Adipocyte (in vitro differentiated cells): Measurements from ENCODE around the gene ELF3.
A peak's percentile ranks its signal among the peaks of the same experiment; 100 is the strongest.
"Not testable (repeated sequence)": the region's sequence is repeated elsewhere in the genome, so short reads cannot be mapped to it uniquely, and the experiment has no call there.

Source experiments
- DNase-seq: peaks from one replicate; pipeline ENCODE4 v3.0.0-alpha.2; 2015; ENCODE audit warnings: low read depth
- H3K27me3 ChIP-seq: replicated peaks from 2 replicates; pipeline ENCODE4 v1.7.0; 2013; ENCODE audit warnings: mild to moderate bottlenecking, low read length, moderate library complexity; ENCODE audit not compliant: control insufficient read depth, insufficient read depth
- H3K36me3 ChIP-seq: 2 replicates; pipeline ENCODE4 v1.7.0; 2013; ENCODE audit warnings: low read length, mild to moderate bottlenecking, moderate library complexity; ENCODE audit not compliant: control insufficient read depth, insufficient read depth, severe bottlenecking
- H3K4me1 ChIP-seq: 2 replicates; pipeline ENCODE4 v1.7.0; 2013; ENCODE audit warnings: mild to moderate bottlenecking, low read length, moderate library complexity; ENCODE audit not compliant: control insufficient read depth, insufficient read depth
- H3K4me3 ChIP-seq: 2 replicates; pipeline ENCODE4 v1.7.0; 2013; ENCODE audit warnings: mild to moderate bottlenecking, low read length, moderate library complexity
- H3K9ac ChIP-seq: 2 replicates; pipeline ENCODE4 v1.7.0; 2013; ENCODE audit warnings: mild to moderate bottlenecking, low read length, moderate library complexity
- H3K9me3 ChIP-seq: 2 replicates; pipeline ENCODE4 v1.7.0; 2013; ENCODE audit warnings: mild to moderate bottlenecking, low read length, moderate library complexity; ENCODE audit not compliant: control insufficient read depth

ELF3 gene

GRCh38 chr1:202058001-202058908 is 47.9 kb downstream of the ELF3 start:
- Histone ChIP-seq H3K36me3 (no peaks in the 10 kb centered on the region), H3K9ac (no peak overlapping the region), H3K9me3 (no peaks in the 10 kb centered on the region), H3K4me3 (no peak overlapping the region), H3K4me1 (no peaks in the 10 kb centered on the region), H3K27me3 (no peaks in the 10 kb centered on the region)
- no peak for DNase-seq

- Histone ChIP-seq H3K36me3 (no peaks in the 10 kb centered on the region), H3K4me3 (no peak overlapping the region), H3K9me3 (no peaks in the 10 kb centered on the region), H3K9ac (no peak overlapping the region), H3K27me3 (no peaks in the 10 kb centered on the region), H3K4me1 (no peaks in the 10 kb centered on the region)
- no peak for DNase-seq
Measured at GRCh38 chr1:202061055-202061454, 50.7 kb downstream of the ELF3 start.

DNA sequence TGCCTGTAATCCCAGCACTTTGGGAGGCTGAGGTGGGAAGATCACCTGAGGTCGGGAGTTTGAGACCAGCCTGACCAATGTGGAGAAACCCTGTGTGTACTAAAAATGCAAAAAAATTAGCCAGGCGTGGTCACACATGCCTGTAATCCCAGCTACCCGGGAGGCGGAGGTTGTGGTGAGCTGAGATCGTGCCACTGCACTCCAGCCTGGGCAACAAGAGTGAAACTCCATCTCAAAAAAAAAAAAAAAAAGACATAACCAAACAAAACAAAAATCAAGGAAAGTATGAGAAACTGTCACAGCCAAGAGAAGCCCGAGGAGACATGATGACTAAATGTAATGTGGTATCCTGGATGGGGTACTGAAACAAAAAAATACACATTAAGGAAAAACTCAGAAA is 51.4 kb downstream of the ELF3 start:
- H3K9ac ChIP-seq, H3K27me3 ChIP-seq, H3K36me3 ChIP-seq, H3K4me1 ChIP-seq, H3K4me3 ChIP-seq, H3K9me3 ChIP-seq, DNase-seq: not testable (repeated sequence)

GRCh38 chr1:202062636-202063035 is 52.2 kb downstream of the ELF3 start:
- not testable (repeated sequence) for DNase-seq, H3K27me3 ChIP-seq

GRCh38 chr1:202063093-202063492 is 52.7 kb downstream of the ELF3 start:
- no peaks in the 10 kb centered on the region for H3K27me3 ChIP-seq
- peak; percentile 13 for DNase-seq
- no peaks in the 10 kb centered on the region for H3K36me3 ChIP-seq

More at GRCh38 chr1:202062636-202063035, 52.2 kb downstream of the ELF3 start:
- H3K9ac ChIP-seq, H3K4me1 ChIP-seq, H3K9me3 ChIP-seq, H3K36me3 ChIP-seq, H3K4me3 ChIP-seq: not testable (repeated sequence)

GRCh38 chr1:202064889-202065312 is 54.5 kb downstream of the ELF3 start:
- H3K4me1 ChIP-seq, H3K4me3 ChIP-seq, H3K9ac ChIP-seq, H3K36me3 ChIP-seq, H3K27me3 ChIP-seq, DNase-seq, H3K9me3 ChIP-seq: not testable (repeated sequence)

More at GRCh38 chr1:202063093-202063492, 52.7 kb downstream of the ELF3 start:
- Histone ChIP-seq H3K4me1 (no peaks in the 10 kb centered on the region), H3K9me3 (no peaks in the 10 kb centered on the region), H3K4me3 (no peak overlapping the region), H3K9ac (no peak overlapping the region)
